ENCODE data around the gene TTC32. TPM values are rescaled to one million over a fixed set of nuclear protein-coding genes. Genes with fewer than 3 reads are reported as not detected.

The TTC32 gene
- total RNA-seq, 2 donors from 2014 or later, result 33.4 to 36.9 TPM

DNA sequence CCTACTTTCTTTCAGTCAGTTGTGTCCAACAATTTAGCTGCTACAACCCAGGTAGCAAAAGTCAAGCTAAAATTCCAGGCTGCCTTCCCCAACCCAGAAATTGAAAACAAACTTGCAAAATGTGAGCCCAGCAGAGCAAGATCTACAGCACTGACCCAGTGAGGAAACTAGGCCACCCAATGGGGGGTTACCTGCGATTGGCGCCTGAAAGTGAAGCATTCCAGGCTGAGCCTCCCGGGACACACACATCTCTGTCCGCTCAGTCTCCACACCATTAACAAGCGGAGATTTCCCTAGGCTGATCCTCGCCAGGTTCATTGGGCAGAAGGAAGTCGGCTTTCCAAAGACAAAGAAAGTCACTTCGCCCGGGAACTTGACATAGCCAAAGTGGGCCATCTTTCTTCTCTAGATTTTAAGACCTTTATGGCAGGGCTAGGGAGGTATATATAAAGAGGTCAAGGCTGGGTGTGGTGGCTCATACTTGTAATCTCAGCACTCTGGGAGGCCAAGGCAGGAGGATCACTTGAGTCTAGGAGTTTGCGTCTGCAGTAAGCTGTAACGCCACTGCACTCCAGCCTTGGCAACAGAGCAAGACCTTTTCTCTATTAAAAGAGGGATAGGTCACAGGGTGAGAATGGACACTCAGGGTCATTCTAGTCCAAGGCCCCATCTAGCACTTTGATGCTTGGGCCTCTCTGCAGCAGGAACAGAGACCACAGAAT, 53.6 kb downstream of the TTC32 start:
- Mint-ChIP-seq H3K4me1 (no peaks in the 10 kb centered on the region), H3K36me3 (ENCODE audit: low read depth) (no peaks in the 10 kb centered on the region)
- no peak for ATAC-seq

DNA sequence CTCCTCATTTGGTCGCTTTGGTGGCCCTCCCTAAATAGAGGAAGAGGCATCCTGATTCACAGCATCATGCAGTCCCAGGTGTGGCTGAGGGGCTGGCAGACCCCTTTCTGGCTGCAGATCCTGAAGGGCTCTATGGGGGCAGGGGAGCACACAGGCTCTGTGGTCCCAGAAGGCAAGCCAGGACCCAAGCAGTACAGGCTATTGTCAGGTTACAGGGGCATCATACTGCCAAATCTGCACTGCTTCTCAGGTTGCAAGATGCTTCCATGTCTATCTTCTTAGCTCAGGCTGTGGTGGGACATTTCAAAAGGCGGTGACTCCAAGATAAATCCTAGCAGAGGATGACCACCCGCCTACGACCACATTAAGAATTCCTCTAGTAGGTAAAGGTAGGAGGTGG, 54.3 kb downstream of the TTC32 start:
- no peak for ATAC-seq
- Mint-ChIP-seq H3K4me1 (no peaks in the 10 kb centered on the region), H3K36me3 (ENCODE audit: low read depth) (no peaks in the 10 kb centered on the region), H3K4me3 (no peak overlapping the region), H3K27me3 (peaks cover 34% of the 10 kb centered on the region), H3K27ac (no peak overlapping the region)
- no peak for DNase-seq
- no peaks in the 10 kb centered on the region for H3K9me3 ChIP-seq (ENCODE audit: control insufficient read depth, low read length, poor library complexity, severe bottlenecking)

More for the DNA sequence above, 53.6 kb downstream of the TTC32 start:
- Mint-ChIP-seq H3K27ac (no peak overlapping the region), H3K27me3 (peaks cover 32% of the 10 kb centered on the region), H3K4me3 (no peak overlapping the region)
- DNase-seq, result no peak
- H3K9me3 ChIP-seq (ENCODE audit: control insufficient read depth, low read length, poor library complexity, severe bottlenecking), result no peaks in the 10 kb centered on the region

Other genes starting within 250 kb of the TTC32 start
- gene WDR35, start 88.1 kb upstream of the TTC32 start, total RNA-seq, result 1 to 10 TPM; 3.5 to 5.6 TPM
- gene MATN3, start 110.7 kb upstream of the TTC32 start, total RNA-seq, result not detected
- 10 to 100 TPM; 44.3 to 46.0 TPM for gene LAPTM4A, start 149.6 kb upstream of the TTC32 start, total RNA-seq

All from T-helper 17 cell (primary cell).